ENCODE measurements around the gene EDARADD.
"Not testable (repeated sequence)": the region's sequence is repeated elsewhere in the genome, so short reads cannot be mapped to it uniquely, and the experiment has no call there.

The EDARADD gene

DNA sequence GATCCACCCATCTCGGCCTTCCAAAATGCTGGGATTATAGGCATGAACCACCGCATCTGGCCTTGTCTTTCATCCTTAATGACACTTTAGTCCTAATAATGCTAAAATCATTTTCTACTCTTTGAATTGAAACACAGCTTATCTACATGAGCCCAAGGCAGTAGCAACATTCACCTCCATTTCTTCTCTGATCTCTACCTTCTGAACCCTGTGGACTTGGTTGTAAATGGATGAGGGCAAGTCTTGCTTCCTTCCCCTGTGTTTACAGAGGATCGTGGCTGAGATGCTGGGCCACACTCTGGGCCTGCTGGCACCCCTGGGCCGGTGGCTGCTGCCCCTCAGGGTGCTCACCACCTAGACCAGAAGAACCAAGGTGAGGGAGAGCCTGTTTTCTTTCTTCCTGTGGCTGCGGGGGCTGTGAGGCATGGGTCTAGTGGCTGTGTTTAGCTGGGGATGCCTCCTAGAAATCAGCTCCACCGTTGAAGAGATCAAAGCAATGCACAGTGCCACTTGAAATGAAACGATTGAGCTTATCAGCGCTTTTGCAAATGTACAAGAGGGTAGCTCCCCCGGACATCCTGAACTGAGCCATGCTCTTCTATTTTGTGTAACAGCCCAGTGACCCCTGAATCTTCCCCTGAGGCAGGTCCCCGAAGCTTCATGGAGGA is 97.5 kb downstream of the EDARADD start:
- DNase-seq, result no peak

DNA sequence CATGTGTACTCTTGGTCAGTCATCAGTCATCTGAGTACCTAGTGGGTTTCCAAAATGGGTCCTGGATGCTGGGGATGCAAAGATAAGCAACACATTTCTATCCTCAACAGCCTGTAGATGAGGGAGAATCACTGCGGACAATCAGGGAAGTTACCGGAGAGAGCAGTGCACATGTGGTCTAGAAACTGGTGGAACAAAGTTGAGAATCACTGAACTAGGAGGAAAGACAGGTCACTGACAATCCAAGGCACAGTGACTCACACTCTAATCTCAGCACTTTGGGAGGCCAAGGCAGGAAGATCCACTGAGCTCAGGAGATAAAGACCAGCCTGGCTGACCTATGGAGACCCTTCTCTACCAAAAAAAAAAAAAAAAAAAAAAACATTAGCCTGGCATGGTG is 98.3 kb downstream of the EDARADD start:
- DNase-seq, result no peak

DNA sequence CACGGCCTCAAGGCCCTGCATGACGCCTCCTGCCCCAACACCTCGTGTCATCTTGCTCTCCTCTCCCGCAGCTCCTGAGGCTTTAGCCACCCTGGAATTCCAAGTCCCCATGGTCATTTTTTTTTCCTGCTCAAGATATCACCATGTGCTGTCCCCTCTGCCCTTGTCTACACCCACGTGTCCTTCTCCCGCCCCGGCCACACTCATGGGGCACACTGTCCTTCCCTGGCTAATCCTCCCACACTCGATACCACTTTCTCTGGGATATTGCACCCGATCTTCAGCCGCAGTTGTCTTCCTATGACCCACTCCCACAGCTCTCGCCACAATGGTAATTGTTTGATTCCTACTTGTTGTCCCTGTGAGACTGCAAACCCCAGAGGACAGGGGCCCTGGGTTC is 100.0 kb downstream of the EDARADD start:
- DNase-seq, result no peak

DNA sequence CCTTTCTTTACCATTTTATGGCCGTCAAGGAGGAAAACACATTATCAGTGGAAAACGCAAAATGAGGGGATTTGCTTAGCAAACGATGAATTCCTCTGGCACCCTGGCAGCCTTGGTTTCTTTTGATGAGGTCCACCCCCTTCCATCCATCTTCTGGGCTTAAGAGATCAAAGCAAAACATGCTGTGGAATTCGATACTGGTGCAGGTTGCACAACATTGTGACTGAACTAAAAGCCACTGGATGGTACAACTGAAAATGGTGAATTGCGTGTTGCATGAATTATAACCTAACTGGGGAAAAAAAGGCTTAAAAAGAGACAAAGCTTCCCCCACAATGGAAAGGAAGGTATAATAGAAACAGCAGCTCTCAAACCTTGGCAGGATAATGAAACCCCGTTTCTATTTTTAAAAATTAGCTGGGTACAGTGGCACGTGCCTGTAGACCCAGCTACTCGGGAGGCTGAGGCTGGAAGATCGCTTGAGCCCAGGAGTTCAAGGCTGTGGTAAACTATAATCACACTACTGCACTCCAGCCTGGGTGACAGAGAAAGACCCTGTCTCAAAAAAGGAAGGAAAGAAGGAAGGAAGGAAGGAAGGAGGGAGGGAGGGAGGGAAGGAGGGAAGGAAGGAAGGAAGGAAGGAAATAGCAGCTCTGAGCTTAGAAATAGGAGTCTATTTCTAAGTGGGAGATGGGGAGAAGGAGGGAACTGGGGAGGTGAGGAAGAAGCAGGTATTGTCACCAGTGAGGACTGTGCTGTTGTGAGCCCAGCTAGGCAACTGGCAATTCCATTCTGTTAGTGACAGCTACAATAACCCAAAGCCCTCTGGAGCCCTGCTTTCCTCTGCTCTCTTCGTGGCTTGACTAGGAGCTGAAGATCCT is 100.7 kb downstream of the EDARADD start:
- no peak for DNase-seq

DNA sequence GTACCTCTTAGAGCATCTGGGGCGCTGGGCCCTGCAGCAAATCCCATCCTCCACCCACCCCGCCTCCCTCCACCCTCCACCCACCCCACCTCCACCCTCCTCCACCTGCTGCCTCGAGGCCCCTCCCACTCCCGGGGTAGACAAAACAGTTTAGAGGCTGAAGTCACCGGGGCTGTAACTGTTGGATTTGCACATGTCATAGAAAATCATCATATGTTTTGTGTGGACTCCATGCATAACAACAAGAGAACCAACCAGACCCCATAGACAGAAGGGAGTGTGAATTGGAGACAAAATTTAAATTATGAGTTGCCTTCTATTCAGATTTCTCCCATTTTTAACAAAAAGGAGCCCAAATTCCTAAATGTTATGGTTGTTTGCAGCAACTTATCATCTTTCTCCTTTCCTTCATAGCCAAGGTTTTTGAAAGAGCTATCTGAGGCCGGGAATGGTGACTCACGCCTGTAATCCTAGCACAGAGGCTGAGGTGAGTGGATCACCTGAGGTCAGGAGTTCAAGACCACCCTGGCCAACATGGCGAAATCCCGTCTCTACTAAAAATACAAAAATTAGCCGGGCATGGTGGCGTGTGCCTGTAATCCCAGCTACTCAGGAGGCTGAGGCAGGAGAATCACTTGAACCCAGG is 101.5 kb downstream of the EDARADD start:
- no peak for DNase-seq

DNA sequence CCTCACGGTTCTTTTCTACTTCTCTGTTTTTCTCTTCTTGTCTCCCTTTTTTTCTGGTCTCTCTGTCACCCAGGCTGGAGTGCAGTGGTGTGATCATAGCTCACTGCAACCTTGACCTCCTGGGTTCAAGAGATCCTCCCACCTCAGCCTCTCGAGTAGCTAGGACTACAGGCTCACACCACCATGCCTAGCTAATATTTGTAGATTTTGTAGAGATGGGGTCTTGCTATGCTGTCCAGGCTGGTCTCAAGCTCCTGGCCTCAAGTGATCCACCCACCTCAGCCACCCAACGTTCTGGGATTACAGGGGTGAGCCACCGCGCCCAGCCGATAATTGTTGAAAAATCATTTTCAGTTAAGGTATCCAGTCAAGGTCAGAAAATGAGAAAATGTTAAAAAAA is 103.8 kb downstream of the EDARADD start:
- DNase-seq, result no peak

DNA sequence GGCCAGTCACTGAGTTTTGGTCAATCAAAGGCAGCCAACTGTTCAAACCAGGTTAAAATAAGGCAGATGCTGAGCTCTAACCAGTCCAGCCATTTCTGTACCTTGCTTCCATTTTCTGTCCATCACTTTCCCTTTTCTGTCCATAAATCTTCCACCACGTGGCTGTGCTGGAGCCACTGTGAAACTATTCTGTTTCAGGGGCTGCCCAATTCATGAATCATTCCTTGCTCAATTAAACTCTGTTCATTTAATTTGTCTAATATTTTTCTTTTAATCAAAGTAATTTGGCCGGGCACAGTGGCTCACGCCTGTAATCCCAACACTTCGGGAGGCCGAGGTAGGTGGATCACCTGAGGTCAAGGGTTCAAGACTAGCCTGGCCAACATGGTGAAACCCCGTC is 107.0 kb downstream of the EDARADD start:
- DNase-seq, result no peak

DNA sequence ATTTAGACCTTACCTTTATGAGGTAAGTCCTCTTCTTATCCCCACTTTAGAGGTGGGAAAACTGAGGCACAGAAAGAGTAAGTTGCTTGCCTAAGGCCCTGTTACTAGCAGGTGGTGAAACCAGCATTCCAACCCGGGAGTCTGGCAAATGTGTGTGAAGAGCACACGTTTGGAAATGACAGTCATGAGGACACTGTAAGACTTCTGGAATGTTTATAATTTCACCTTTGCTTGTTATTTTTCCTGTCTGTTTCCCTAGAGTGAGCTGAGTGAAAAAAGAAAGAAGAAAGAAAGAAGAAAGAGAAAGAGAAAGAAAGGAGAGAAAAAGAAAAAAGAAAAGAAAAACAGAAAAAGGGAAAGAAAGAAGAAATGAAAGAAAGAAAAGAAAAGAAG is 108.5 kb downstream of the EDARADD start:
- DNase-seq, result no peak

DNA sequence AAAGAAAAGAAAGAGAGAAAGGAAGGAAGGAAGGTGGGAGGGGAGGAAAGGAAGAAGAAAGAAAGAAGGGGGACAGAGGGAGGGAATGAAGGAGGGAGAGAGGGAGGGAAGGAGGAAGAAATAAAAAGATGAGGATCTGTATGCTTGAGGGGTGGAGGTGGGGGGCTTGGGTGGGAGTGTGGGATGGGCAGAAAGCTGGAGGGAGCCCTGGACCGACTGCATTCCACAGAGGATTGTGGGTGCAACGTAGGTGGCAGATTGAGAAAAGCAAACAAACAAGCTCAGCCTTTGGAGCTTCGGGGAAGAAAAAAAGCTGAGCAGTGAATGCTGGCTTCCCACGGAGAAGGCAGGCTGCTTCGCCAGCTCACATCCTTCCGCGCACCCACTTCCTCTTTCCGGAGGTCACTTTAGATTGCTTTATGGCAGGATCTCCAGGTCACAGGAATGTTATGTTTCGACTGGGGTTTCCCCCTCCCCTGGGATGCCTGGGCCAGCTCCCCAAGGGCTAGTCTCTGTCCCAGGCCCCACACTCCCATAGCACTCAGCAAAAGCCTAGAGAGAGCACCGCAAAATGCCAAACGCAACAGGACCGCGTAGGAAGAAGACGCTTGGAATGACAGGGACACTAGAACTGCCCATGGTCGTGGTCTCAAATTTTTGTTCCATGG is 109.0 kb downstream of the EDARADD start:
- DNase-seq, result peak; percentile 18

DNA sequence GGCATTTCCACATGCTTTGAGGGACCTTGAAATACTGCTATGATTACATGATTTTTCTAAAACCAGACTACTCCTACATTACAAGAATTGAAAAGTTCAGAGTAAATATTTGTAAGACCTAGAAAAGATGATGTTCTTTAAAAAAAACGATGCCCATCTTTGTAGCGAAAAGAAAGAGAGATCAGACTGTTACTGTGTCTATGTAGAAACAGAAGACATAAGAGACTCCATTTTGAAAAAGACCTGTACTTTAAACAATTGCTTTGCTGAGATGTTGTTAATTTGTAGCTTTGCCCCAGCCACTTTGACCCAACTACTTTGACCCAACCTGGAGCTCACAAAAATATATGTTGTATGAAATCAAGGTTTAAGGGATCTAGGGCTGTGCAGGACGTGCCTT is 110.3 kb downstream of the EDARADD start:
- not testable (repeated sequence) for DNase-seq

DNA sequence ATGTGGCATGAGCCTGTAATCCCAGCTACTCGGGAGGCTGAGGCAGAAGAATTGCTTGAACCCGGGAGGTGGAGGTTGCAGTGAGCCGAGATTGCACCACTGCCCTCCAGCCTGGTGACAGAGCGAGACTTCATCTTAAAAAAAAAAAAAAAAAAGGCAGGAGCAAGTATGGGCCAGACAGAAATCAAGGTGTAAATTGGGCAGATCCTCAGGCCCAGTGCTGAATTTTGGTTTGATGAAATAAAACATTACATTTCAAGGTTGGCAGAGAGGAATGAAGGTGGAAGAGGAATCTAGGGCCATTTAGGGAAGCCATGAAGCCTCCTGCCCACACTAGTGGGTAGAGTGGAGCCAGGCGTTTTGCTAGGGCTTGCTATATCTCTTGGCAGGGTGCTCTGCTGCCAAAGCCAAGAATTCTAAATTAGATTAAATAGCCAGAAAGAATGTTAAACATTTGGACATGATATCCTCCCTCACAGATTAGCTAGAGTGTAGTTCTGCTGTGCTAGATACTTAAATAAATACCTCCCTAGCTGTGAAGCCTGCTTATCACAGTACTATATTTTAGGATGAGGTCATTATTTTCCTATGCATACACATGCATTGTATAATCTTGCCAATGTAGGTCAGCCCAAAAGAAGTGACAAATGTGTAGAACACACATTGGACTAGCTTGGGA is 113.1 kb downstream of the EDARADD start:
- DNase-seq, result no peak

DNA sequence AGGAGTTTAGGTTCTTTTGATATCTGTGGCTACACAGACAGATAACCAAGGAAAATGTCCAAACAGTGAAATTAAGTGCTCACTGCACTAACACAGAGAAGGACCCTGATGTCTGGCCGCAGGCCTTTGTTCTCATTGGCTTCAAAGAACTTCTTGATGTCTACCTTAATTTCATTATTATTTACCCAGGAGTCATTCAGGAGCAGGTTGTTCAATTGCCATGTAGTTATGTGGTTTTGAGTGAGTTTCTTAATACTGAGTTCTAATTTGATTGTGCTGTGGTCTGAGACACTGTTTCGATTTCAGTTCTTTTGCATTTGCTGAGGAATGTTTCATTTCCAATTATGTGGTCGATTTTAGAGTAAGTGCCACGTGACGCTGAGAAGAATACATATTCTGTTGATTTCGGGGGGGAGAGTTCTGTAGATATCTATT is 114.5 kb downstream of the EDARADD start:
- DNase-seq, result no peak

DNA sequence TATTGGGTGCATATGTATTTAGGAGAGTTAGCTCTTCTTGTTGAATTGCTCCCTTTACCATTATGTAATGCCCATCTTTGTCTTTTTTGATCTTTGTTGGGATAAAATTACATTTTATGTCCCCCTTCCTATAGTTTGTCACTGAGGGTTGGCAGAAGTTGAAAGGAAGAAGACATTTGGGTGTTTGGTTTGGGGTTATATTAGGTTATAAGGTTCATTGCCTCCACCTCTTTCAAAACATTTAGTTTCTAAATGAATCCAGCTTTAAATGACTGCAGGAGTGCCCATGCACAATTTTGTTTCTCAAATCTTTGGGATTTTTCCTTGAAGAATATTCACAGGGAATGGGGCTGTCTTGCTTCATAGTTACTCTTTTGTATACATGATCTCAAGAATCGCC is 115.1 kb downstream of the EDARADD start:
- no peak for DNase-seq

DNA sequence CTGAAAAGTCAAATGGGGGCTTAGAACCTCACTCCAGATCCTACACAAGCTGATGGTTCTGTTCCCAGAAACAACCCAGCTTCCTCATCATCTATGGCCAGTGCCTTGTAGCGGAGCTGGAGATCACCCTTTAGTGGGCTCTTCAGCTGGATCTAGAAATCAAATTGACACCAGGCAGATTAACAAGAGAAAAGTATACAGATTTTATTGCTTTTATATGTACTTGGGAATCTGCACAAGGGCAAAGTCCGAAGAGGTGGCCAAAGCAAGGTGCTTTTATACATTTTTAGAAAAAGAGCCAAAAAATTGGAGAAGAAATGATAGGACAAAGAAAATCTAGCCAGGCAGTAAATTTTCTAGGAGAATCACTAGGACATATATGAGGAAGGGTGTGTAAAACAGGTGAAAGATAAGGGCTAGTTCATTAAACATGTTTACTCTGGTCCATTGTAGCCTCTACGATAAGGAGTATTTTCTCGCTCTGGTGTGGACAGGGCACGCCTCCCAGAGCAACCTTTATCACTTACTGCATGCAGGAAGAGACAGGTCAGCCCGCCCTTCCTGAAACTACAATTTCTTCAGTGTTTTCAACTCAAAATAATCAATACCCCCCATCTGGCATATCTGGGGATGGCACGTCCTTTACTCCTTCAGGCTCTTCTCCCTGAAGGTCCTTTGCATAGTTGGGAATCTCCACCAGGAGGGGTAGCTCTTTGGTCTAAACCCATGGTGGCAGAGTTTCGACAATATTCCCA is 115.7 kb downstream of the EDARADD start:
- DNase-seq, result no peak

DNA sequence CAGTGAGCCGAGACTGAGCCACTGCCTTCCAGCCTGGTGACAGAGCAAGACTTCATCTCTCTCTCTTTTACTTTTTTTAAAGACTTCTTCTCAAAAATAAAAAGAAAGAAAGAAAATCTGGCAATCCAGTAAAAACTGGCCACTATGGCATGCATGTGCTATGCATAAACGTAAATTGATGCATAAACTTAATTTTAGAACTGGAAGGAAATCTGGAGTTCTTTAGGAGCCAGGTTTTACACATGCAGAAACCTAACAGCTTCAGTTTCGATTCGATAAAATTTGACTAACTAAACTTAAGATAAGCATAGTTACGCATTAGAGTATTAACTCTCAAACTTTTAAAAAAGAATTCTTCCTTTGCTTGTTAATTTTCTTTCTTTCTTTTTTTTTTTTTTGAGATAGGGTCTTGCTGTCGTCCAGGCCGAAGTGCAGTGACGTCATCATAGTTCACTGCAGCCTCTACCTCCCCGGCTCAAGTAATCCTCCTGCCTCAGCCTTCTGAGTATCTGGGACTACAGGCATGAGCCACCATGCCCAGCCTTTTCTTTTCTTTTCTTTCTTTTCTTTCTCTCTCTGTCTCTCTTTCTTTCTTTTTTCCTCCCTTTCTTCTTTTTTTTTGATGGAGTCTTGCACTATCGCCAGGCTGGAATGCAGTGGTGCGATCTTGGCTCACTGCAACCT is 117.8 kb downstream of the EDARADD start:
- DNase-seq, result no peak

DNA sequence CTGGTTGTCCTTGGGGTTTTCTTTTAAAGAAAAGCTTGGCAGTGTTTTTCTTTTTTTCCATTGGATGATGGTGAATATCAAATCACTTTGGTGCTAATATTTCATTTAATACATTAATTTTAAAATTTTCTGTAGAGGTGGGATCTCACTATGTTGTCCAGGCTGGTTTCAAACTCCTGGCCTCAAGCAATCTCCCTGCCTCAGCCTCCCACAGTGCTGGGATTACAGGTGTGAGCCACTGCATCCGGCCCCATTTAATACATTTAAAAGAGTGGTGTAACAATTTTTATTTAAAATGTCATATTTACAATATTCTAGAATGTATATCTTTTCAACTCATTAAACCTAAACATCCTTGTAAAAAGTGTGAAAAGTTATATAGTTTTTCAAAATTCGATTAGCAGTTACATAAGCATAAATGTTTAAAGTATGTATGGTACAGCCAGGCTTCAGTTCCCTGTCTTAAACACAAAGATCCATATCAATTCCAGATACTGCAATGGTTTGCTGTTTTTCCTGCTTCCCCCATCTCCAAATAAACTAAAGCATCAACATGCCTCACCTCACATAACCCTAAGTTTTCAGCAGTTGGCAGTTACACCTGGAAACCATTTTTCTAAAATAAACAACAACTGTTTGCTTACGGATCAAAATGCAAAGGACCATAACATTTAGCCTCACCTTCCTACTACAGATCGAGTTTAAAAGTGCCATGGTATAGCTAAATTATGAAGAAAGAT is 120.8 kb downstream of the EDARADD start:
- DNase-seq, result no peak

DNA sequence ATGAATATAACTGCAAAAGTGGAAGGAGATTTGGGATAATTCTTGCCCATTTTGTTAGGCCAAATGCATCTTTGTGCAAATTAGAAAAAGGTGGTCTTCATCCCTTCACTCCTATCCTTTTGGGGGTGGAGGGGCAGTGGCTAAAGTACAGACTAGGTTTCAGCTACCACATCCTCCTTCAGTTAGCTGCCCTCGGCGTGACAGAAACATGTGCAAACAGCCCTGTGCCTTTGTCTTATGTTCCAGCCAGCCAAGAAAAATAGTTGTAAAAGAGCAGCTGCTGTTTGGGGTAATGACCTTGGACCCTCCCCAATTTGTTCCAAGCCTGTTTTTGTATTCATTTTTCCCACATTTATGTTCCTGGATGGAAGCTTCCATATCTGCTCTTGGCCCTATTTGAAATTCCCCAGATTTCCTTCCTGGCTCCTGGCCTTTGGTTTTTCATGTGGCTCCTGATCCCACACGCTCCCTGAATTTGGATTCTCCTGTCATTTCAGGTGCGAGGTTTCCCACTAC is 121.4 kb downstream of the EDARADD start:
- DNase-seq, result no peak

DNA sequence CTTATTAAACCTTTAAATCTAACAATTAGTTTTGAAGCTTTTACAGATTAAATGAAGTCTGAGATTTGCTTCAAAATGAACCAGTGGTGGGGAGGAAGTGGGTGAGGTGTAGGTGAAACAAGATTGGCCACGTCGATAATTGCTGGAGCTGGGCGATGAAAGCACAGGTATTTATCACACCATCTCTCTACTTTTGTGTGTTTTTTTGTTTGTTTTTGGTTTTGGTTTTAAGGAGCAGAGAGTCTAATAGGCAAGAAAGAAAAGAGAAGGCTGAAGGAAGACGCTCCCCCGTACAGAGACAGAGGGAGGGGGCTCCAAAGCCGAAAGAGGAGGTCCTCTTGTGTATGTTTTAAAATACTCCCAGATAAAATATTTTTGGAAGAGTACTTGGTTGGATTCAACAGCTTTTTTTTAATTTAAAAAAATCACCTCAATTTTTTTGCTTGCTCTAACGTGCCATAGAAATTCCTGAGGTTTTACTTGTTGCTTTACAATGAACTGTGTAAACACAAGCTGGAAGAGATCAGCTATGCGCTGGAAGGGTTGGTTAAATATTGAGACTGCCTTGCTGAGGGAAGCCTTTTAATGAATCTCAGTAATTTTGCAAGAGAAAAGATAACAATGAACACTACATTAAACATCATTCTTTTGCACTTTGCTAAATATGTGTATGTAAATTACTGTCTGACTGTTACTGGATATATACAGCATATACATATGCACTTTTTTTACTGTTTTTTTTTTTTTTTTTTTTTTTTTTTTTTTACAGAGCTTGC is 123.0 kb downstream of the EDARADD start:
- DNase-seq, result peak; percentile 28

DNA sequence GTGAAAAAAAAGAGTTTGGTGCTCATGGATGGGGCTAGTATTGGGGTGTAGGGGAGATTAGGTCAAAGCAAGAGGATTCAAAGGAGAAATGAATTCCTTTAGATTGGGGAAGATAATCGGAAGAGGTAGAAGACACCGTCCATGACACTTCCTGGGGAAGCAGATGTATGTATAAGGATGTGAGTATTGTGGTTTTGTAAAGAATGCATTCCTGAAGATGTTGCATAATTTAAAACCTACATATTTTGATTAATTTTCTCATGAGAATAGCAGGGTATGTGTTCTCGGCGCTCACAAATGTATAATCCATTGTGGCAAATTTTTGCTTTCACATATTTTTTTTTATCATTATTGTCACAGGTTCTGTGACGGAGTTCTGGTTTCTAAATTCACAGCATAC is 124.2 kb downstream of the EDARADD start:
- no peak for DNase-seq
